Myocyte (in vitro differentiated cells): Measurements from ENCODE around the gene GTPBP6. TPM values are rescaled to one million over a fixed set of nuclear protein-coding genes. Genes with fewer than 3 reads are reported as not detected.
"Not testable (repeated sequence)": the region's sequence is repeated elsewhere in the genome, so short reads cannot be mapped to it uniquely, and the experiment has no call there.

Experiments
- DNase-seq: peaks from one replicate; pipeline ENCODE4 v3.0.0-alpha.2; 2012; ENCODE audit warnings: low read depth
- total RNA-seq: library from RNA; depleted of rRNA; stranded (reverse); fragments of >200 nt; gene quantifications from 2 replicates; pipeline ENCODE4 v1.2.3, GENCODE V29; 2014

The GTPBP6 gene
- total RNA-seq, 1 donor from 2014 or later = 82.3 TPM

DNA sequence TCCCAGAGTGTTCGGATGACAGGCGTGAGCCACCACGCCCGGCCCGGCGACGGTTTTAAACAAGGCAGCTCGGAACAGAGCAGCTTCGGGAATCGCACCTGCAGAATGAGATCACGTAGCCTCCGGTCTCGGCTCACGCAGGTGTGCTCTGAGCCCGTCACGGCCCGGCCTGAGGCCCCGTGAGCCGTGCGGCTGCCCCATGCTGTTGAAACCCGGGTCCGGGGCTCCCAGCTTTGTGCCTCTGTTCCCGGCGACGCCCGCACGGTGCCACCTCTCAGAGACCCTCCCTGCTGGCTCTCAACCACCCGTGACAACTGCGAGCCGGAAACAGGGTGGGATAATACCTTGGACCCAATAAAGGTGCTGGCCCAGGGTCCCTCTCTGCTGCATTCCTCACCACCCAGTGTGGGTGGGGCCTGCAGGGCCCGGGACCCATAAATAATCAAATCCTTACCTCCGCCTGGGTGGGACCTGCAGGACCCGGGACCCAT, 50.8 kb downstream of the GTPBP6 start:
- no peak for DNase-seq

DNA sequence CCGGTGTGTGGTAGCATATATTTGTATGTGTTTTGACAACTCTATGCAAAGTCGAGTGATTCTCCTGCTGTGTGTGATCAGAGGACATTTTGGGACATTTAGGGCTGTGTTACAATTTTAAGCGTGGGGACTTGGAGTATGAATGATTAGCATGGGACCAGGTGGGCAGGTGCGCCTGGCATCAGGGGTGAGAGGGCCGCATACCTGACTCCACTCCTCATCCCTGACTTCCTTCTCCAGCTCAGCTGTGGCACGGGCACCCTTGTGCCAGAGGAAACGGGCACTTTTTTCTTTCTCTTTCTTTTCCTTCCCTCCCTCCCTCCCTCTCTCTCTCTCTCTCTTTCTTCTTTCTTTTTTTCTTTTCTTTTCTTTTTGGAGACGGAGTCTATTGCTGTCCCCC, 53.1 kb downstream of the GTPBP6 start:
- DNase-seq = no peak

DNA sequence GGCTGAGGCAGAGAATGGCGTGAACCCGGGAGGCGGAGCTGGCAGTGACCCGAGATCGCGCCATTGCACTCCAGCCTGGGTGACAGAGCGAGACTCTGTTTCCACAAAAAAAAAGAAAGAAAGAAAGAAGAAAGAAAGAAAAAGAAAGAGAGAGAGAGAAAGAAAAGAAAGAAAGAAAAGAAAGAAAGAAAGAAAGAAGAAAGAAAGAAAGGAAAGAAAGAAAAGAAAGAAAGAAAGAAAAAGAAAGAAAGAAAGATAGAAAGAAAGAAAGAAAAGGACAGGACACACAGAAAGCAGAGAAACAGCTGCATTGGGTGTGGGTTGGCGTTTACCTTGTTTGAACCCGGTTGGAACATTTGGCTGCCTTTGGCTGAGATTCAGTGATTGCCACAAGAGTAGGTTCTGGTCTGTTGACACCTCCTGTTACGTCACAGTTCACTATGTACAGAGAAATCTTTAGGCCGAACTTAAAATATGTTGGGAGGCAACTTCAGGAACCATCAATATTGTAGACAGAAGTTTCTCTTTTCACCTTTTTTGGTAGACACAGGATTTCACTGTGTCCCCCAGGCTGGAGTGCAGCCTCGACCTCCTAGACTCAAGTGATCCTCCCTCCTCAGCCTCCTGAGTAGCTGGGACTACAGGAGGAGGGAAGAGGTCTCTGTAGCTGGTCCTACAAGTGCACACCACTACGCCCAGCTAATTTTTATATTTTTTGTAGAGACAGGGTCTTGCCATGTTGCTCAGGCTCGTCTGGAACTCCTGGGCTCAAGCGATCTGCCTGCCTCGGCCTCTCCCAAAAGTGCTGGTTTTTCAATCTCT, 53.8 kb downstream of the GTPBP6 start:
- DNase-seq = peak; percentile 56

DNA sequence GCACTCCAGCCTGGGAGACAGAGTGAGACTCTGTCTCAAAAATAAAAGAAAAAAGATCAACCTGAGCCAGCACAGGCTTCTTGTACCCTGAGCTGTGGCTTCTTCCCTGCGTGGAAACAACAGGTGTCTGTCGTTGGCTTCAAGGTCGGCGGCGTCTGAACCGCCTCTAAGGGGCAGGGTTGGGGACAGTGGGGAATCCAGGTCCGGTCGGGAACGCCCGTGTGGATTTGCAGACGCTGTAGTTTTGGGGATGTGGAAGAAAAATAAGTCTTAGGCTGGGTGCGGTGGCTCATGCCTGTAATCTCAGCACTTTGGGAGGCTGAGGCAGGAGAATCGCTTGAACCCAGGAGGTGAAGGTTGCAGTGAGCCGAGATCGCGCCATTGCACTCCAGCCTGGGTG, 54.6 kb downstream of the GTPBP6 start:
- not testable (repeated sequence) for DNase-seq

DNA sequence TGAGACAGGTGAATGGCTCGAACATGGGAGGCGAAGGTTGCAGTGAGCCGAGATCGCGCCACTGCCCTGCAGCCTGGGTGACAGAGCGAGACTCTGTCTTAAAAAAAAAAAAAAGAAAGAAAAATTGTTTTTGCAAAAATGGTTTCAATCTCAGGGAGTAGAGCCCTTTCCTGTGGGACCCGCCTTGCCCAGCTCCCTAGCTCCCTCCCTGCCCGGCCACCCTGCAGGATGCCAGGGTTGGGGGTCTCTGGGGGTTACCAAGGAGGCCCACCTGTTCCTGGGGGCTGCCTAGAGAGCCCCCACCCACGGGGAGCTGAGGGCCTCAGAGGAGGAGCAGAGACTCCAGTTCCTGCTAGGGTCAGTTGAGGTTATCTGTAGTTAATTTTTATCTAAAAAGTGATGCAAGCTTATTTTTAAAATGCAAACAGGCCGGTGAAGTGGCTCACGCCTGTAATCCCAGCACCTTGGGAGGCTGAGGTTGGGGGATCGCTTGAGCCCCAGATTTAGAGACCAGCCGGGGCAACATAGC, 56.2 kb downstream of the GTPBP6 start:
- no peak for DNase-seq

DNA sequence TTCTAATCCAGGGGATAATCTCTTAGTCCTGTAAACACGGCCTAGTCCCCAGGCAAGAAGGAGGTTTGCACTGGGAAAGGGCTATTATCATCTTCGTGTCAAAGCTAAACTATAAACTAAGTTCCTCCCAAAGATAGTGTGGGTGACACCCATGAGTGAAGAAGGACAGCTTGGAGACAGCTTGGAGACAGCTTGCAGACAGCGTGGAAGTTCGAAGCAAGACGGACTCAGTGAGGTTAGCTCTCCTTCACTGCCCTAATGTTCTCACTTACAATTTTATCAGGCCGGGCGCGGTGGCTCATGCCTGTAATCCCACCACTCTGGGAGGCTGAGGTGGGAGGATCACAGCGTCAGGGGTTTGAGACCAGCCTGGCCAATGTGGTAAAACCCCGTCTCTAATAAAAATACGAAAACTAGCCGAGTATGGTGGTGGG, 56.7 kb downstream of the GTPBP6 start:
- DNase-seq = no peak

DNA sequence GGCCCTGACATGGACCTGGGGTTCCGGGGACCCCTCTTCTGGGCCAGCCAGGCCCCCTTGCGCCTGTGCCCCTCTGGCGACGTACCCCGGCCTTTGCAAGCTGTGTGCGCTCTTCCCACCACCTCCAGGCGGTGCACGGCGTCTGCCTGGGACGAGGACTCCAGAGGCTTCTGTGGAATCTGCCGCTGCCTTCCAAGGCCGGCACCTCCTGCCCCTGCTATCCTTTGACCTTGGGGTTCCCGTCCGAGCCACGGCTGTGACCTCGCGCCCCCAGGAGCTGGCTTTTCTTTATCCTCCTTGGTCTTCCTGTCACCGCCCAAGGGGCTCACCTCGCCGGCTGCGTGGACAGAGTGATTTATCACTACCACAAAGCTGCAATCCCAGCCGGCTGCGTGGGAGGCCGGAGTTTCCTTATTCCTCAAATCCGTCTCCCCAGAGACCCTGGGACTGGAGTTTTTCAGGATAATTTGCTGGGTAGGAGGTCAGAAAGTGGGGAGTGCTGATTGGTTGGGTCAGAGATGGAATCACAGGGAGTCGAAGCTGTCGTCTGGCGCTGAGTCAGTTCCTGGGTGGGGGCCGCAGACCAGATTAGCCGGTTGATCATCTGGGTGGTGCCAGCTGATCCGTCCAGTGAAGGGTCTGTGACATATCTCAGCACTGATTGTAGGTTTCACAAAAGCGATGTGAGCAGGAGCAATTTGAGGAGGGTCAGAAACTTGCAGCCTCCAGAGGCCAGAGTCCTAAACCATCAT, 57.3 kb downstream of the GTPBP6 start:
- peak; percentile 11 for DNase-seq

DNA sequence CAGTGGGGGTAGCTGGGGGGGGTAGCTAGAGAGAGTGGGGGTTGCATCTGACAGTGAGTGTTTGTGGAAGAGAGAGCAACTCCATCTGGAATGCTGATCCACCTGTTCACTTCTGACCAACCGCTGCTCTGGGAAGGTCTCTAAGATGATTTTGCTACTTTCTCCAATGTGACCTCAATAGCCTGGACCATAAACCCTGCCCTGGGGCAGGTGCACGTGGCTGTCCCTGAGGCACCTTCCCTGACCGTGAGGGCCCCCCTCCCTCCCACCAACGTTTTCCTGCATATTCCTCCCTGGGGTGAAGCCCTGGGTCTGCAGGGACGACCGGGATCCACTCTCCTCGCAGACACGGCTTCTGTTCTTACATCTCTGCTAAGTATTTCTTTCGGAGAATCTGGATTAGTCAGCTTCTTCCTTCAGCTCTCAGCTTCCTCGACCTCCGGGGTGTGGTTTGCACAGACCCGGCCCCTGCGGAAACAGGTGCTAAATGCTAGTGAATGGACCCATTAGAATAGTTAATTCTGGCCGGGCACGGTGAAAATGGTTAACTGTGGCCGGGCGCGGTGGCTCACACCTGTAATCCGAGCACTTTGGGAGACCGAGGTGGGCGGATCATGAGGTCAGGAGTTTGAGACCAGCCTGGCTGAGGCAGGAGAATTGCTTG, 58.8 kb downstream of the GTPBP6 start:
- no peak for DNase-seq

DNA sequence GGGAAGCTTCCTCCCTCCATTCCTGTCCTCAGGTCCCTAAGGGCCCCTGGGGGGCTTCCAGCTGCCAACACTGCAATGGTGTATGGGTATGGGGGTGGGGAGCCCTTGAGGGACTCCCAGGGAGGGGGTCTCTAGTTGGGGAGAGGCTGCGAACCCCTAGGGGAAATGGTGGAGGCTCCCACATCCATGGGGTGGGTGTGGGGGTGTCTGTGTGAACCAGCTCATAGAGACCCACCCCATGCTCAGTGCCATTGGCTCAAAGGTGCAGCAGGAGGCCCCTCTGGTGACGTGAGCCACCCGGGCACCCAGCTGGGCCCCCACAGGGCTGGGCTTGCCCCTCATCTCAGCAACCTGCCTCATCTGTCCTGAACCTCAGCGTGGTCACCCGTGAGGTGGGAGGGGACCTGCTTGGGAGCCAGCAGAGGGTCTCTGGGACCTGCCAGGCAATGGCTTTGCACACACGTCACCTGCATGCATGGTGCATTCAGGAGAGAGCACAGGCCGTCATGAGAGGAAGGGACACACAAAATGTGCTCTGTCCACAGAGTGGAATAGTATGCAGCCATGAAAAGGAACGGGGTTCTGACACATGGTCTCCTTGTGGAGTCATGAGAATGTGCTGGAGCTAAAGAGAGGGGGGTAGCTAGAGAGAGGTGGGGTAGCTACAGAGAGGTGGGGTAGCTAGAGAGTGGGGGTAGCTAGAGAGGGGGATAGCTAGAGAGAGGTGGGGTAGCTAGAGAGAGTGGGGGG, 60.1 kb downstream of the GTPBP6 start:
- no peak for DNase-seq

DNA sequence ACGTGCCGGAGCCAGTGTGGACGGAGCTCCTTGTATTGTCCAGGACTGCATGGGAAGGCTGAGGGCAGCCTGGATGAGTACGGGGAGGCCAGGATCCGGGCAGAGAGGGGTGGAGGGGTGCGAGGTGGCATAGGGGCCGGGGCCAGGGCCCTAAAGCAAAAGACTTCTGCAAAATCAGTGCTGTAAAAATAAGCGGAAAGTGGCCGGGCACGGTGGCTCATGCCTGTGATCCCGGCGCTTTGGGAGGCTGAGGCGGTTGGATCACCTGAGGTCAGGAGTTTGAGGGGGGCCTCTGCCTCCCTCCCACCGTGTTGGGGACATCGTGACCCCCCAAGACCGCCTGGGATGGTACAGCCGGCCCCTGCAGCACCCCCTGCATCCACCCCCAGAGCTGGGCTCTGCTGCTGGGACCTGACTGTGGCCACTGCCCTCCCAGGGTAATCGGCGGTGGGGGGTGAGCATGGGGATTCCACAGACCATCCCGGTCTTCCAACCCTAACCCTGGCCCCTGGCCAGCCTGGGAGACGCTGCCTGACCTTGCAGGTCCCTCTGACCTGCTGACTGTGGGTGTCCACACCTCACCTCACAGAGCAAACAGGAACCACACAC, 60.8 kb downstream of the GTPBP6 start:
- no peak for DNase-seq

DNA sequence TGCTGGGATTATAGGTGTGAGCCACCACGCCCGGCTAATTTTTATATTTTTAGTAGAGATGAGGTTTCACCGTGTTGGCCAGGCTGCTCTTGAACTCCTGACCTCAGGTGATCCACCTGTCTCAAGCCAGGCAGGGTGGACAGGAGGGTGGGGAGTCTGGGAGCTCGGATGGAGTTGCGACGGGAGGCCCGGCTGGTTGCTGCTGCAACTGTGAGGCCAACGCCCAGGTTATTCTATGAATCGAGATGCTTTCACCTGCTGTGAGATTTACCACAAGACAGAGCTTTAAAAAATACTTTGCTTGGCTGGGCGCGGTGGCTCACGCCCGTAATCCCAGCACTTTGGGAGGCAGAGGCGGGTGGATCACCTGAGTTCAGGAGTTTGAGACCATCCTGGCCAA, 61.5 kb downstream of the GTPBP6 start:
- not testable (repeated sequence) for DNase-seq

DNA sequence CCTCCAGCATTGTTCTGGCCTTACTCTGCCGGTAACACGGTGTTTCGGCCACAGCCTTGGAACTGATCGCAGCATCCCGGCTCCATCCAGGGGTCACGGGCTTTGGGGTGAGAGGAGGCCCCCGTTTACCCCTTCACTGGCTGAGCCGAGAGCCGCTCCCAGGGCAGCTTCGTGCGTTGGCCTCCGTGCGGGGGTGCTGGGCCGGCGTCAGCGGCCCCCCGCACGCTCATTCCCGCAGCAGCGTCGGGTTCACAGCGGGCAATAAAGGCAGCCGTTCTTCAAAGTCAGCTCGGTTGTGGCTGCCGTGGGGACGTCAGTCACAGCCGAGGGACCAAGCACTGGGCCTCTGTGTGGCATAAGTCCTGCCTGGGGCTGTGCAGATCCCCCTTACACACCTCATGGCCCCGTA, 62.7 kb downstream of the GTPBP6 start:
- DNase-seq = no peak

Other genes starting within 250 kb of the GTPBP6 start
- gene PLCXD1, start 37.4 kb downstream of the GTPBP6 start, total RNA-seq = 2.0 and 4.9 TPM in 2 replicates
- gene PPP2R3B, start 68.1 kb upstream of the GTPBP6 start, total RNA-seq = 207 and 226 TPM in 2 replicates